ENCODE results near the gene SPRR2D. TPM values are rescaled to one million over a fixed set of nuclear protein-coding genes. Genes with fewer than 3 reads are reported as not detected.

Gene SPRR2D
- total and polyA plus RNA-seq, 2 of the 8 experiments (the other 6 are each of a cell fraction or from before 2014, with no cell fraction given) = not detected

GRCh38 chr1:153025797-153026196 is 15.1 kb downstream of the SPRR2D start (continued):
- TF ChIP-seq JUND (IDR thresholded peaks at IDR 0.05; ENCODE audit: low read length) (no peak), ATF3 (IDR thresholded peaks at IDR 0.05; ENCODE audit: insufficient read depth, low read depth, low read length) (no peak), HDAC2 (IDR thresholded peaks at IDR 0.05; ENCODE audit: borderline replicate concordance in 1 of 2, low read depth in 2 of 2, low read length in 2 of 2) (no peak), RNF2 (IDR thresholded peaks at IDR 0.05; ENCODE audit: borderline replicate concordance, low read depth, low read length, missing control alignments, poor library complexity, severe bottlenecking) (no peak)
